ENCODE data around the gene SLC7A6OS.

Gene SLC7A6OS

GRCh38 chr16:68286153-68287074, 24.3 kb downstream of the SLC7A6OS start:
- H3K36me3 ChIP-seq (ENCODE audit: insufficient read depth, low read length), result peaks cover 17% of the 10 kb centered on the region
- peaks cover 5% of the 10 kb centered on the region; the same call in 1 of the 2 replicates for H3K4me1 ChIP-seq (ENCODE audit: insufficient read depth, low read length)
- H3K9me3 ChIP-seq (ENCODE audit: control insufficient read depth, insufficient read depth, low read length), result no peaks in the 10 kb centered on the region
- no peak overlapping the region for H3K9ac ChIP-seq (ENCODE audit: low read depth, low read length)

GRCh38 chr16:68285683-68286082, 25.1 kb downstream of the SLC7A6OS start:
- peaks cover 5% of the 10 kb centered on the region; the same call in 1 of the 2 replicates for H3K4me1 ChIP-seq (ENCODE audit: insufficient read depth, low read length)
- no peak overlapping the region for H3K9ac ChIP-seq (ENCODE audit: low read depth, low read length)
- no peaks in the 10 kb centered on the region for H3K9me3 ChIP-seq (ENCODE audit: control insufficient read depth, insufficient read depth, low read length)
- H3K36me3 ChIP-seq (ENCODE audit: insufficient read depth, low read length), result peaks cover 10% of the 10 kb centered on the region

GRCh38 chr16:68284847-68285246, 25.9 kb downstream of the SLC7A6OS start:
- H3K9me3 ChIP-seq (ENCODE audit: control insufficient read depth, insufficient read depth, low read length), result no peaks in the 10 kb centered on the region
- no peak overlapping the region for H3K9ac ChIP-seq (ENCODE audit: low read depth, low read length)
- peaks cover 2% of the 10 kb centered on the region; the same call in 1 of the 2 replicates for H3K4me1 ChIP-seq (ENCODE audit: insufficient read depth, low read length)
- peaks cover 10% of the 10 kb centered on the region for H3K36me3 ChIP-seq (ENCODE audit: insufficient read depth, low read length)

- Histone ChIP-seq H3K36me3 (ENCODE audit: insufficient read depth, low read length) (peaks cover 10% of the 10 kb centered on the region), H3K9ac (ENCODE audit: low read depth, low read length) (no peak overlapping the region), H3K4me1 (ENCODE audit: insufficient read depth, low read length) (no peaks in the 10 kb centered on the region), H3K9me3 (ENCODE audit: control insufficient read depth, insufficient read depth, low read length) (no peaks in the 10 kb centered on the region)
Observed at GRCh38 chr16:68283801-68284598, 26.7 kb downstream of the SLC7A6OS start.

GRCh38 chr16:68283346-68283745, 27.4 kb downstream of the SLC7A6OS start:
- H3K36me3 ChIP-seq (ENCODE audit: insufficient read depth, low read length), result peaks cover 10% of the 10 kb centered on the region
- no peaks in the 10 kb centered on the region for H3K9me3 ChIP-seq (ENCODE audit: control insufficient read depth, insufficient read depth, low read length)
- no peak overlapping the region for H3K9ac ChIP-seq (ENCODE audit: low read depth, low read length)
- H3K4me1 ChIP-seq (ENCODE audit: insufficient read depth, low read length), result no peaks in the 10 kb centered on the region

- peaks cover 5% of the 10 kb centered on the region; the same call in 1 of the 2 replicates for H3K36me3 ChIP-seq (ENCODE audit: insufficient read depth, low read length)
- H3K9ac ChIP-seq (ENCODE audit: low read depth, low read length), result no peak overlapping the region
Observed at GRCh38 chr16:68282064-68282452, 28.7 kb downstream of the SLC7A6OS start.

GRCh38 chr16:68281368-68282063, 29.2 kb downstream of the SLC7A6OS start:
- H3K9me3 ChIP-seq (ENCODE audit: control insufficient read depth, insufficient read depth, low read length), result no peaks in the 10 kb centered on the region
- no peak overlapping the region for H3K9ac ChIP-seq (ENCODE audit: low read depth, low read length)
- no peaks in the 10 kb centered on the region for H3K4me1 ChIP-seq (ENCODE audit: insufficient read depth, low read length)
- peaks cover 7% of the 10 kb centered on the region; the same call in 1 of the 2 replicates for H3K36me3 ChIP-seq (ENCODE audit: insufficient read depth, low read length)

More at GRCh38 chr16:68282064-68282452, 28.7 kb downstream of the SLC7A6OS start:
- Histone ChIP-seq H3K4me1 (ENCODE audit: insufficient read depth, low read length) (no peaks in the 10 kb centered on the region), H3K9me3 (ENCODE audit: control insufficient read depth, insufficient read depth, low read length) (no peaks in the 10 kb centered on the region)

GRCh38 chr16:68279726-68280558, 30.8 kb downstream of the SLC7A6OS start:
- H3K9ac ChIP-seq (ENCODE audit: low read depth, low read length), result no peak overlapping the region
- no peaks in the 10 kb centered on the region for H3K9me3 ChIP-seq (ENCODE audit: control insufficient read depth, insufficient read depth, low read length)
- H3K4me1 ChIP-seq (ENCODE audit: insufficient read depth, low read length), result no peaks in the 10 kb centered on the region
- peaks cover 7% of the 10 kb centered on the region; the same call in 1 of the 2 replicates for H3K36me3 ChIP-seq (ENCODE audit: insufficient read depth, low read length)

- H3K9ac ChIP-seq (ENCODE audit: low read depth, low read length), result no peak overlapping the region
- H3K9me3 ChIP-seq (ENCODE audit: control insufficient read depth, insufficient read depth, low read length), result no peaks in the 10 kb centered on the region
- no peaks in the 10 kb centered on the region for H3K4me1 ChIP-seq (ENCODE audit: insufficient read depth, low read length)
- H3K36me3 ChIP-seq (ENCODE audit: insufficient read depth, low read length), result 0 out of 2 replicates have a peak, but pooled peaks cover 4% of the 10 kb centered on the region
Observed at GRCh38 chr16:68276223-68276622, 34.5 kb downstream of the SLC7A6OS start.

GRCh38 chr16:68275611-68276191, 35.0 kb downstream of the SLC7A6OS start:
- H3K9me3 ChIP-seq (ENCODE audit: control insufficient read depth, insufficient read depth, low read length), result no peaks in the 10 kb centered on the region
- H3K4me1 ChIP-seq (ENCODE audit: insufficient read depth, low read length), result no peaks in the 10 kb centered on the region
- H3K36me3 ChIP-seq (ENCODE audit: insufficient read depth, low read length), result 0 out of 2 replicates have a peak, but pooled peaks cover 4% of the 10 kb centered on the region
- H3K9ac ChIP-seq (ENCODE audit: low read depth, low read length), result no peak overlapping the region; the same call in 1 of the 2 replicates

GRCh38 chr16:68274441-68274840, 36.3 kb downstream of the SLC7A6OS start:
- 0 out of 2 replicates have a peak, but pooled peaks cover 4% of the 10 kb centered on the region for H3K36me3 ChIP-seq (ENCODE audit: insufficient read depth, low read length)
- no peaks in the 10 kb centered on the region for H3K9me3 ChIP-seq (ENCODE audit: control insufficient read depth, insufficient read depth, low read length)
- H3K4me1 ChIP-seq (ENCODE audit: insufficient read depth, low read length), result no peaks in the 10 kb centered on the region
- no peak overlapping the region for H3K9ac ChIP-seq (ENCODE audit: low read depth, low read length)

- Histone ChIP-seq H3K36me3 (ENCODE audit: insufficient read depth, low read length) (0 out of 2 replicates have a peak, but pooled peaks cover 4% of the 10 kb centered on the region), H3K9me3 (ENCODE audit: control insufficient read depth, insufficient read depth, low read length) (no peaks in the 10 kb centered on the region), H3K9ac (ENCODE audit: low read depth, low read length) (no peak overlapping the region), H3K4me1 (ENCODE audit: insufficient read depth, low read length) (no peaks in the 10 kb centered on the region)
Observed at GRCh38 chr16:68273896-68274295, 36.9 kb downstream of the SLC7A6OS start.

GRCh38 chr16:68273459-68273858, 37.3 kb downstream of the SLC7A6OS start:
- H3K4me1 ChIP-seq (ENCODE audit: insufficient read depth, low read length), result no peaks in the 10 kb centered on the region
- H3K36me3 ChIP-seq (ENCODE audit: insufficient read depth, low read length), result 0 out of 2 replicates have a peak, but pooled peaks cover 4% of the 10 kb centered on the region
- H3K9me3 ChIP-seq (ENCODE audit: control insufficient read depth, insufficient read depth, low read length), result no peaks in the 10 kb centered on the region
- no peak overlapping the region for H3K9ac ChIP-seq (ENCODE audit: low read depth, low read length)
